Measurements from ENCODE around the gene DST.

GRCh38 chr6:56539527-56540105 is 103.1 kb downstream of the DST start:
- TF ChIP-seq CTCF (IDR thresholded peaks at IDR 0.05) (no peak), HMGA2 (CRISPR knock-in tag; IDR thresholded peaks at IDR 0.05) (no peak), ZNF232 (CRISPR knock-in tag; IDR thresholded peaks at IDR 0.05) (no peak), JUN (CRISPR knock-in tag; IDR thresholded peaks at IDR 0.05) (no peak), ZNF423 (CRISPR knock-in tag; IDR thresholded peaks at IDR 0.05) (no peak), NR2C2 (CRISPR knock-in tag; IDR thresholded peaks at IDR 0.05) (no peak), NR3C1 (CRISPR knock-in tag; conservative IDR thresholded peaks at IDR 0.05; ENCODE audit: low read depth) (no peak)

All from WTC11 (cell line).